ENCODE results near the gene CDK12. TPM values are rescaled to one million over a fixed set of nuclear protein-coding genes. Genes with fewer than 3 reads are reported as not detected.

CDK12 gene
- total and polyA plus RNA-seq, 9 of the 15 experiments (the other 6 are each of a cell fraction or from before 2014, with no cell fraction given) = 3.4 to 65.6 (median 36.8) TPM

GRCh38 chr17:39483506-39483905 lies 22.2 kb downstream of the CDK12 start:
- H3K9ac ChIP-seq (ENCODE audit: insufficient read depth in 1 of 2, low read depth in 2 of 2, low read length in 2 of 2) = no peak overlapping the region
- no peaks in the 10 kb centered on the region for H3K9me3 ChIP-seq (replicated peaks; ENCODE audit: control insufficient read depth, insufficient read depth, low read depth, low read length)
- H4K20me1 ChIP-seq (replicated peaks; ENCODE audit: control insufficient read depth, insufficient read depth, low read length) = no peaks in the 10 kb centered on the region
- ATAC-seq (no peak), FAIRE-seq (no peak), DNase-seq (ENCODE audit: extremely low read depth in 1 of 4, low spot score in 3 of 4) (no peak)
- no peak overlapping the region for H2AFZ ChIP-seq (ENCODE audit: low read depth, low read length)
- POLR2A ChIA-PET = interaction anchor here (0.9 to 5.9 kb wide), 2 partner anchors 15 to 21 kb away, joined by 3 to 26 read pairs; partner anchors contain the start of gene CDK12
- in situ Hi-C loops (cut with MboI) (no loop called here), intact Hi-C loops (cut with micrococcal nuclease) (no loop called here)
- no TSS peak for BruUV-seq (replicated peaks)
- CTCF ChIA-PET (ENCODE audit: low intra/inter-chr PET ratio) = no interaction called here
- 98% methylated on average over 6 of the region's 6 CpGs for WGBS (ENCODE audit: insufficient coverage, low coverage, missing lambda C conversion rate)
- peaks cover 61% of the 10 kb centered on the region for H3K36me3 ChIP-seq (ENCODE audit: control insufficient read depth, insufficient read depth, low read length)
- no peak overlapping the region for H3K4me2 ChIP-seq (ENCODE audit: insufficient read depth, low read length)
- no peak overlapping the region for H3K27ac ChIP-seq (ENCODE audit: extremely low read depth, low read depth, low read length)
- no peak overlapping the region for H3K4me3 ChIP-seq
- H3K27me3 ChIP-seq (ENCODE audit: control insufficient read depth in 2 of 2, insufficient read depth in 2 of 2, low read length in 2 of 2) = no peaks in the 10 kb centered on the region
- H3K9me1 ChIP-seq (ENCODE audit: control insufficient read depth, insufficient read depth, low read length) = no peaks in the 10 kb centered on the region
- H3K79me2 ChIP-seq (ENCODE audit: control insufficient read depth, insufficient read depth, low read length) = peaks cover 38% of the 10 kb centered on the region
- peaks cover 0 to 3% of the 10 kb centered on the region in 2 experiments; a peak in 3 of 5 replicates for H3K4me1 ChIP-seq (replicated peaks in 1 of 2; ENCODE audit: control insufficient read depth in 2 of 2, insufficient read depth in 2 of 2, low read length in 2 of 2)
- no peak for TF ChIP-seq ZNF184 (CRISPR knock-in tag; IDR thresholded peaks at IDR 0.05)
- no peak for TF ChIP-seq MAX (CRISPR knock-in tag; IDR thresholded peaks at IDR 0.05)
- no peak for TF ChIP-seq GTF3C2 (IDR thresholded peaks at IDR 0.05; ENCODE audit: borderline replicate concordance, extremely low read depth, insufficient read length)
- TF ChIP-seq PRDM10 (IDR thresholded peaks at IDR 0.05; ENCODE audit: partially characterized antibody) = no peak
- TF ChIP-seq CSDE1 (IDR thresholded peaks at IDR 0.05) = no peak
- no peak for TF ChIP-seq RFX5 (IDR thresholded peaks at IDR 0.05; ENCODE audit: low read depth, low read length)
- TF ChIP-seq ZNF354B (CRISPR knock-in tag; IDR thresholded peaks at IDR 0.05) = no peak
- TF ChIP-seq TFE3 (CRISPR knock-in tag; IDR thresholded peaks at IDR 0.05) = no peak

All from K562 (cell line).